ENCODE measurements around the gene ARHGEF39. TPM values are rescaled to one million over a fixed set of nuclear protein-coding genes. Genes with fewer than 3 reads are reported as not detected.

Gene ARHGEF39
- total RNA-seq, 6 experiments from 2014 or later: 0.11 to 3.6 (median 0.43) TPM

DNA sequence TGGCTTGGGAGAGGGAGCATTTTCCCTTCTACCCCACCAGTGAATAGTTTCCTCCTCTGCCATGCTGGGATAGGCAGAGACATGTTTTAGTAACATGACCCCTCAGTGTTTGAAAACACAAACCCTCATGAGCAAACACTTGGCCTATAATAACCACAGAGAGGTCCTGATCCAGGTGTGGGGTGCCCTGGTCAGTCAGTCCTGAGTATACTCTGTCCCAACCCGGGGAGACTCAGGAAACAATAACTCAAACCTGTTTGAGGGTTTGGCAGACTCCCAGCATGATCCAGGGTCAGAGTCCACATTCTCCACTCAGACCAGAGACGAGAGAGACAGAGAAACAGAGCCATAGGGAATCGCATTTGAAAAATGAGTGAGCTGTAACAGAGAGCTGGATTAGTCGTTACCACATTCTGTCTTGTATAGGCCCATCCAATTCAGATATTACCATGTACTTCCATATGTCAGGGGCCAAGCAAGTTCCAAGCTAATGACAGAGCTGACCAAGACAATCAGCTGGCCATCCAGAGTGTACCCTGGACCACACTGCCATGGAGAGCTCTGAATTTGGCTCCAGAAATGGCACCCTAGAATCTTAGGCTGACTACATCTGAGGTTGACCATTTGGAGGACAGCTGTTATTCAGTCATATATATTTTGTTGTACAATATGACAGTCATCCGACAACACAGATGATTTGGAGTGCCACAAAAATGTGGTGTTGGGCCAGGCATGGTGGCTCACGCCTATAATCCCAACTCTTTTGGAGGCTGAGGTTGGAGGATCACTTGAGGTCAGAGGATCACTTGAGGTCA lies 4.5 kb upstream of the ARHGEF39 start:
- peak; percentile 82 to 86 (median 84) for ATAC-seq

GRCh38 chr9:35667939-35668338 lies 2.9 kb upstream of the ARHGEF39 start:
- DNase-seq: peak in 1 of 3 donors; percentile 5
- H3K4me3 ChIP-seq: no peak overlapping the region
- no peak for ATAC-seq
- 94% methylated on average over 3 of the region's 3 CpGs for WGBS (ENCODE audit: insufficient coverage, low coverage, low lambda C conversion rate, missing lambda C conversion rate)
- TF ChIP-seq POLR2A (IDR thresholded peaks at IDR 0.05): no peak
- TF ChIP-seq, protein P1, sequence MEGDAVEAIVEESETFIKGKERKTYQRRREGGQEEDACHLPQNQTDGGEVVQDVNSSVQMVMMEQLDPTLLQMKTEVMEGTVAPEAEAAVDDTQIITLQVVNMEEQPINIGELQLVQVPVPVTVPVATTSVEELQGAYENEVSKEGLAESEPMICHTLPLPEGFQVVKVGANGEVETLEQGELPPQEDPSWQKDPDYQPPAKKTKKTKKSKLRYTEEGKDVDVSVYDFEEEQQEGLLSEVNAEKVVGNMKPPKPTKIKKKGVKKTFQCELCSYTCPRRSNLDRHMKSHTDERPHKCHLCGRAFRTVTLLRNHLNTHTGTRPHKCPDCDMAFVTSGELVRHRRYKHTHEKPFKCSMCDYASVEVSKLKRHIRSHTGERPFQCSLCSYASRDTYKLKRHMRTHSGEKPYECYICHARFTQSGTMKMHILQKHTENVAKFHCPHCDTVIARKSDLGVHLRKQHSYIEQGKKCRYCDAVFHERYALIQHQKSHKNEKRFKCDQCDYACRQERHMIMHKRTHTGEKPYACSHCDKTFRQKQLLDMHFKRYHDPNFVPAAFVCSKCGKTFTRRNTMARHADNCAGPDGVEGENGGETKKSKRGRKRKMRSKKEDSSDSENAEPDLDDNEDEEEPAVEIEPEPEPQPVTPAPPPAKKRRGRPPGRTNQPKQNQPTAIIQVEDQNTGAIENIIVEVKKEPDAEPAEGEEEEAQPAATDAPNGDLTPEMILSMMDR (IDR thresholded peaks at IDR 0.05): no peak
- H3K27me3 ChIP-seq: no peaks in the 10 kb centered on the region
- peaks cover 0 to 22% (median 5%) of the 10 kb centered on the region in 4 donors for H3K4me1 ChIP-seq
- H3K36me3 ChIP-seq: no peaks in the 10 kb centered on the region
- H3K27ac ChIP-seq: no peak overlapping the region
- H3K9me3 ChIP-seq: no peaks in the 10 kb centered on the region
- intact Hi-C loops (cut with DNase I): loop anchor here in 1 of 2 donors (10.0 kb wide), 1 partner anchor 57 kb away; no protein-coding TSS in a partner anchor

More for the DNA sequence above, 4.5 kb upstream of the ARHGEF39 start:
- intact Hi-C loops (cut with DNase I): loop anchor here in 1 of 2 donors (10.0 kb wide), 1 partner anchor 55 kb away; no protein-coding TSS in a partner anchor
- WGBS (ENCODE audit: insufficient coverage, low coverage, low lambda C conversion rate, missing lambda C conversion rate): 48% methylated on average over 6 of the region's 6 CpGs
- H3K27me3 ChIP-seq: no peaks in the 10 kb centered on the region
- H3K36me3 ChIP-seq: no peaks in the 10 kb centered on the region
- peaks cover 0 to 21% (median 5%) of the 10 kb centered on the region in 4 donors for H3K4me1 ChIP-seq
- no peak overlapping the region for H3K4me3 ChIP-seq
- H3K27ac ChIP-seq: peak overlapping the region; percentile 11 to 49 (median 20)
- no peaks in the 10 kb centered on the region for H3K9me3 ChIP-seq
- DNase-seq: peak in 2 of 3 donors; percentile 64 to 84
- TF ChIP-seq, protein P1 (IDR thresholded peaks at IDR 0.05): no peak
- TF ChIP-seq POLR2A (IDR thresholded peaks at IDR 0.05): no peak

- no peak for ATAC-seq
- intact Hi-C loops (cut with DNase I): loop anchor here in 1 of 2 donors (10.0 kb wide), 1 partner anchor 58 kb away; no protein-coding TSS in a partner anchor
- H3K27ac ChIP-seq: no peak overlapping the region
- H3K36me3 ChIP-seq: no peaks in the 10 kb centered on the region
- DNase-seq: no peak
- no peaks in the 10 kb centered on the region for H3K9me3 ChIP-seq
- TF ChIP-seq, protein P1 (IDR thresholded peaks at IDR 0.05): no peak
- TF ChIP-seq POLR2A (IDR thresholded peaks at IDR 0.05): no peak
- peaks cover 0 to 28% (median 5%) of the 10 kb centered on the region in 4 donors for H3K4me1 ChIP-seq
- whole genome bisulfite sequencing (ENCODE audit: insufficient coverage, low coverage, low lambda C conversion rate, missing lambda C conversion rate): 86% methylated on average over 3 of the region's 5 CpGs
- H3K27me3 ChIP-seq: no peaks in the 10 kb centered on the region
- H3K4me3 ChIP-seq: no peak overlapping the region
Measured at GRCh38 chr9:35666549-35666948, 1.6 kb upstream of the ARHGEF39 start.

GRCh38 chr9:35666045-35666444 lies 1.1 kb upstream of the ARHGEF39 start:
- intact Hi-C loops (cut with DNase I): loop anchor here in 1 of 2 donors (10.0 kb wide), 1 partner anchor 59 kb away; no protein-coding TSS in a partner anchor
- no peaks in the 10 kb centered on the region for H3K27me3 ChIP-seq
- ATAC-seq: no peak
- H3K4me1 ChIP-seq: peaks cover 0 to 33% (median 6%) of the 10 kb centered on the region in 4 donors
- H3K27ac ChIP-seq: no peak overlapping the region
- H3K4me3 ChIP-seq: no peak overlapping the region
- H3K36me3 ChIP-seq: no peaks in the 10 kb centered on the region
- no peaks in the 10 kb centered on the region for H3K9me3 ChIP-seq
- WGBS (ENCODE audit: insufficient coverage, low coverage, low lambda C conversion rate, missing lambda C conversion rate): 60% methylated on average over 1 of the region's 1 CpG
- TF ChIP-seq POLR2A (IDR thresholded peaks at IDR 0.05): no peak
- TF ChIP-seq, protein P1 (IDR thresholded peaks at IDR 0.05): no peak
- DNase-seq: peak in 1 of 3 donors; percentile 16
